GM19468 (cell line): Measurements from ENCODE around the gene IL2RG.

Source experiments
- ATAC-seq: cut with Tn5 transposase; IDR thresholded peaks from one replicate; pipeline ENCODE4 v1.9.1; 2021; ENCODE audit warnings: mild to moderate bottlenecking, moderate library complexity, moderate number of reproducible peaks; ENCODE audit not compliant: unreplicated experiment; ENCODE audit errors: extremely low read depth

Gene IL2RG

DNA sequence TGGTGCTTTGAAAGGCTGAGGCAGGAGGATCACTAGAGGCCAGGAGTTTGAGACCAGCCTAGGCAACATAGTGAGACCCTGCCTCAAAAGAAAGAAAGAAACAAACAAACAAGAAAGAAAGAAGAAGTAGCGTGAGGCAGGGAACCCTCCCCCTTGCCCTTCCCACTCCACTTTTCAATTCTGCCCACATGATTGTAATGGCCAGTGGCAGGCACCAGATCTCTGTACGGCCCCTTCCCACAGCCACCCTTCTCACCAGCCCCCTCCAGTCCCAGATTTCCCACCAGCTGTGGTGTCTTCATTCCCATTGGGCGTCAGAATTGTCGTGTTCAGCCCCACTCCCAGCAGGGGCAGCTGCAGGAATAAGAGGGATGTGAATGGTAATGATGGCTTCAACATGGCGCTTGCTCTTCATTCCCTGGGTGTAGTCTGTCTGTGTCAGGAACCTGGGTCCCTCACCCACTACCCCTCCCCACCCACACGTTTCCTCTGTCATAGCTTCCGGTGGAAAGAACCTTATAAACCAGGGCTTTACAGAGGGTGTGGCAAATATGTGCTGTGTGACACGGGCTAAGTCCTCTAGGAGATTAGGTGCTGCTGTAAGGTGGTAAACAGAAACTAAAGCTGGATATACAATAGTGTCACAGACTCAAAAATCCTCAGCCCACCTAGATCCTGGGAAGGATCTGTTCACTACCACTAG is at the start of gene IL2RG:
Gene IL2RG (minus strand): TSS at position 437 of the 703 bp plus-strand sequence. CDS start 38 bp downstream, at position 399.
- ATAC-seq = peak; percentile 61

GRCh38 chrX:71160475-71160874 is 49.1 kb upstream of the IL2RG start:
- ATAC-seq = no peak

DNA sequence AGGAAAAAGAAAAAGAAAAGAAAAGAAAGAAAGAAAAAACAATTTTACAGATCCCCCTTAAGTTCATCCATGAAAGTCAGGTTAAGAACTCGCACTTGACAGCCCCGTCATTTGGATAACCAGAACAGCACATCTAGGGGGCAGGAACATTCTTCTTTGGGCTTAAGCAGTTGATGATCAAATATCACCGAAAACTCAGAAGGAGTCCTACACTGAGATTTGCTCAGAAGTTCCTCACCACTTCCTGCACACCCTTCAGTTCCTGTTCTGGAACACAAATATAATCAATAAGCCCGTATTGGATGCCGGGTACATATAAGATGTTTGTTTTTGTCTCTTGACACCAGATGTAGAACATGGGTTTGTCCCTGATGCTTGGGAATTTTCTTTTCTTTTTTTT is 48.0 kb upstream of the IL2RG start:
- ATAC-seq = no peak

- ATAC-seq = no peak
Measured at GRCh38 chrX:71158603-71159002, 47.2 kb upstream of the IL2RG start.

DNA sequence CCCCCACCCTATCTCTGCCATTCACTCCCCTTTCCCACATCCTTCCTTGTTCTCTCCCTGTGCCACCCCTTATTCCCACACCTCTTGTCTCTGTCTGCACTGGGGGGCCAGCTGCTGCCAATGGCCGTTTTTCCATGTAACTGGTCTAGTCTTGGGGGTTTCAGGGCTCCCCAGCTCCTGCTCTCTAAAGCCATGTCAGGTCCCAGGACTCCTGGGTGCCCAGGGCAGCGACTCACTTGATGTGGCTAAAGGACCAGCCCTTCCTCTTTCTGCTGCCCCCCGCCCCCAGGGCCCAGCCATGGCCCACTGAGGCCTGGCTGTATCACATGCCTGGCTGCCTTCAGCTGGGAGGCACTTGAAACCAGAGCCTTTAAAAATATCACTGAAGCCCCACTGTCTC is 43.3 kb upstream of the IL2RG start:
- no peak for ATAC-seq

DNA sequence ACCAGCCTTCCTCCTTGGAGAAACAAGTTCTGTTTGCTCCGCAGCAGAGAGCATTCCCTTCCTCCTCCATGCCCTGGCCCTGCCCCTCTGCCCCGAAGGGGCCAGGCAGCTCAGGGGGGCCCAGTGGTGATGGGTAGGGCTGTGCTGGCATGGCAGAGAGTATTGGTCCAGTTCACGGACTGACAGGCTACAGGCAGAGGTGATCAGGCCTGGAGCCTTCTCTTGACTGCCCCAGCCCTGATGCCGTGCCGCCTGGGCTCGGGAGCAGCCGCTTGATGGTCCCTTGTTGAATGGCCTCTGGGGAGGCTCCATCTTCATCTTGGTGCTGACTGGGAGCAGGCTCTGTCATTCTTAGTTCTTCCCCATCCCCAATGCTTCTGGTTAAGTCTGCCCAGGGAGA is 42.8 kb upstream of the IL2RG start:
- ATAC-seq = no peak

DNA sequence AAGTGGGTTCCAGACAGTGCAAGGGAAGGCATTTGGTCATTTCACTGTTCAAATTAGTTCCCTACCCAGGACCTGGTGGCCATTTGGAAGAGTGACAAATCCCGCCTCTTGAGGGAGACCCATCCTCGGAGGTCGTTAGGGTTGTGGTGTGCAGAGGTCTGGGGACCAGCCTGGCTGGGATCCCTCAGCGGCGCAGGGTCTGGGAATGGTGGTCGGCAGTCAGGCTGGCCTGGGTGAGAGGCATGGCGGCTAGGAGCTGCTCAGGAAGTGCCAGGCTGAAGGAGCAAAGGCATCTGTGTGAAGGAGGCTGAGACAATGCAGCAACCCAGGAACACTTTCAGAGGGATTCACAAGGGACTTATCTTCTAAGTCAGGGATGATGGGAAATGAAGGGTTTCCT is 40.0 kb upstream of the IL2RG start:
- ATAC-seq = no peak

- no peak for ATAC-seq
Measured at GRCh38 chrX:71148278-71148663, 36.9 kb upstream of the IL2RG start.

DNA sequence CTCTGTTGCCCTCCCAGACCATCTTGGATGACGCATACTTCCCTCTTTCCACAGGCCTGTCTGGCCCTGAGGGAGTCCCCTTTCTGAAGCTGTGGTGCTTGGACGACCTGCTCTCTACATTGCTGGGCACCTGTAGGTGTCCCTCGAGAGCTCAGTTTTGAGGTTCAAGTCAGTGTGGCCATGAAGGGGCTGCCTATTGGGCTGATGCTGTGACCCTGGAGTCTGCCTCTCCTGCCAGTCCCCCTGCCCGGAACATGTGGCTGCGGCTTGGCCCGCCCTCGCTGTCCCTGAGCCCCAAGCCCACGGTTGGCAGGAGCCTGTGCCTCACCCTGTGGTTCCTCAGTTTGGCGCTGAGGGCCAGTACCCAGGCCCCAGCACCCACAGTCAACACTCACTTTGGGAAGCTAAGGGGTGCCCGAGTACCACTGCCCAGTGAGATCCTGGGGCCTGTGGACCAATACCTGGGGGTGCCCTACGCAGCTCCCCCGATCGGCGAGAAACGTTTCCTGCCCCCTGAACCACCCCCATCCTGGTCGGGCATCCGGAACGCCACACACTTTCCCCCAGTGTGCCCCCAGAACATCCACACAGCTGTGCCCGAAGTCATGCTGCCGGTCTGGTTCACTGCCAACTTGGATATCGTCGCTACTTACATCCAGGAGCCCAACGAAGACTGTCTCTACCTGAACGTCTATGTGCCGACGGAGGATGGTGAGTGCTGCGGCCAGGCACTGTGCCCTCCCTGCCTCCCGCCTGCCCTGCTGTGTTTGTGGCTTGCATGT is 36.3 kb upstream of the IL2RG start:
- no peak for ATAC-seq

GRCh38 chrX:71144651-71145050 is 33.3 kb upstream of the IL2RG start, which contains the start of gene NLGN3:
NLGN3 (plus strand) TSS chrX:71144841; CDS start chrX:71147750, 2,909 bp downstream.
- no peak for ATAC-seq

DNA sequence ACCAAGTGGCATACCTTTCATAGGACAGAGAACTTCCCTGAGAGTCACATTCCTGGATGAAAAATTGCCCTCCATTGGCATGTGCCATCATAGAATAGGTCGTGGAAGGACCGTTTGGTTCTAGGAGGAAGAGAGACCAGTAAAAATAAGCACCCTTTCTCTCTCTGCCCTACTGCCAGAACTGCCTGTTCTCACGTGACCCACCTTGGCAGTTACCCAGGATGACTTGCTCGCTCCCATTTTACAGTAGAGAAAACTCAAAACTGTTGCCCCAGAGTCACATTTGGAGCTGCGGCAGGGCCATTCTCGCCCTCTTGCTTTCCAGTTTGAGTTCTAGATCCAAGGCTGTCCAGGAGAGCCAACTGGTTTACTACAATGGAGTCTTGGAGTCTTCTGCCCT is 32.1 kb upstream of the IL2RG start:
- ATAC-seq = no peak

DNA sequence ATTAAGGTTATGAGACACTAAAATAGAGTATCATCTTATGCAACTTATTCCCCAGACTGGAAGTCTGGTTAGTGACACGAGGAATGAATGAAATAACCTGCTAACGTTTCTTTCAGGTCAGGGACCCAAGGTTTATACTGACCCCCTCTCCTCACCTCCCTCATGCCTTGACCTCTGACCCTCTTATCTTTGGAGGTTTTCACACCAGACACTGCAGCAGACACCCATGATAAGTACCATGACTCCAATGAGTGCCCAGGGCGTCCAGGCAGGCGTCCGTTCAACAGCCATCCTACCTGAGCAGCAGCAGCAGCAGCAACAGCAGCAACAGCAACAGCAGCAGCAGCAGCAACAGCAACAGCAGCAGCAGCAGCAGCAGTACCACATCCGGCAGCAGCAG is 29.1 kb upstream of the IL2RG start:
- ATAC-seq = no peak

GRCh38 chrX:71131510-71131909 is 20.1 kb upstream of the IL2RG start:
- ATAC-seq = no peak

DNA sequence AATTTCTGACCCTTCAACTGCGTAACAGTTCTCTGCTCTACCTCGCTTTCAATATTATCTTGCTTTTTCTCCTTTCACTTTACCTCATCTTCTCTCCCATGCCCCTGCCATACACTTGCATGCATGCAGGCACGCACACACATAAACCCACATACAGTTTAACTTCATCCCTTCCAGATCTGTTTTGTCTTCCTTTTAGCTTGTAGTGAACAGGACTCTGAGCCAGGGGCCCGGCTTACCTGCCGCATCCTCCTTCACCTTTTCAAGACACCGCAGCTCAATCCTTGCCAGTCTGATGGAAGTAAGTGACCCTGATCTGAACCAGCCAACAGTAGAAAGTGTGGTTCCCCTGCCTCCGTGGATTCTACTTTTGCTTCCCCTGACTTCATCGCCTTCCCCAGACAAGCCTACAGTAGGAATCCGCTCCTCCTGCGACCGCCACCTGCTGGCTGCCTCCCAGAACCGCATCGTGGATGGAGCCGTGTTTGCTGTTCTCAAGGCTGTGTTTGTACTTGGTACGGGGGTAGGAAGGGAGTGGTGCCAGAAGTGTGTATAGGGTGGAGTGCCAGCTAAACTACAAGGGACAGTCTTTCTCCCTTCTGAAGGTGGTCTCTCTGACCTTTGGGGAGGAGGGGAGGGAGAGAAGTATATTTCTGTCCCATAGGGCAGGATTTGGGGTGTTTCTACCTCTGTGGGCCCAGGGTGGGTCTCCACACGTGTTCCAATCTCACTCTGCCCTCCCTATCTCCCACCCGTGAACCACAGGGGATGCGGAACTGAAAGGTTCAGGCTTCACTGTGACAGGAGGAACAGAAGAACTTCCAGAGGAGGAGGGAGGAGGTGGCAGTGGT is 17.8 kb upstream of the IL2RG start:
- no peak for ATAC-seq

DNA sequence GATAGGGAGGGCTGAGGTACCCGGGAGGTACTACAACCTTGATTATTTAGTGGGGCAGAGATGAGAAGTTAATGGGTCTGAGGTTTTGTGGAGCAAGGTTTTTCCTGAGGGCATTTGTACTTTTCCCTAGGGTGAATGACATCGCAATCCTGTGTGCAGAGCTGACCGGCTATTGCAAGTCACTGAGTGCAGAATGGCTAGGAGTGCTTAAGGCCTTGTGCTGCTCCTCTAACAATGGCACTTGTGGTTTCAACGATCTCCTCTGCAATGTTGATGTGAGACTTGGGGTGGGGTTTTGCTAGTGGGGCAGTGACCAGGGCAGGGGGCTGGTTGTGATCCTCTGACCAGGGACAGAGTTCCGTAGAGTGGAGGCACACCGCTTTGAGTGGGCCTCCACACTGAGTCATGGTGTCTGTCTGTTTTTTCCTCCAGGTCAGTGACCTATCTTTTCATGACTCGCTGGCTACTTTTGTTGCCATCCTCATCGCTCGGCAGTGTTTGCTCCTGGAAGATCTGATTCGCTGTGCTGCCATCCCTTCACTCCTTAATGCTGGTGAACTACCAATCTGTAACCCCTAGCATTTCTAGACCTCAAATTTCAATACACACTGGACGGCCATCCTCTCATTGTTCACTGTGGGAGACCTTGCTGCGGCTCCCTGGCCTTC is 16.9 kb upstream of the IL2RG start:
- ATAC-seq = no peak

GRCh38 chrX:71118985-71119535 is 7.7 kb upstream of the IL2RG start:
- no peak for ATAC-seq

DNA sequence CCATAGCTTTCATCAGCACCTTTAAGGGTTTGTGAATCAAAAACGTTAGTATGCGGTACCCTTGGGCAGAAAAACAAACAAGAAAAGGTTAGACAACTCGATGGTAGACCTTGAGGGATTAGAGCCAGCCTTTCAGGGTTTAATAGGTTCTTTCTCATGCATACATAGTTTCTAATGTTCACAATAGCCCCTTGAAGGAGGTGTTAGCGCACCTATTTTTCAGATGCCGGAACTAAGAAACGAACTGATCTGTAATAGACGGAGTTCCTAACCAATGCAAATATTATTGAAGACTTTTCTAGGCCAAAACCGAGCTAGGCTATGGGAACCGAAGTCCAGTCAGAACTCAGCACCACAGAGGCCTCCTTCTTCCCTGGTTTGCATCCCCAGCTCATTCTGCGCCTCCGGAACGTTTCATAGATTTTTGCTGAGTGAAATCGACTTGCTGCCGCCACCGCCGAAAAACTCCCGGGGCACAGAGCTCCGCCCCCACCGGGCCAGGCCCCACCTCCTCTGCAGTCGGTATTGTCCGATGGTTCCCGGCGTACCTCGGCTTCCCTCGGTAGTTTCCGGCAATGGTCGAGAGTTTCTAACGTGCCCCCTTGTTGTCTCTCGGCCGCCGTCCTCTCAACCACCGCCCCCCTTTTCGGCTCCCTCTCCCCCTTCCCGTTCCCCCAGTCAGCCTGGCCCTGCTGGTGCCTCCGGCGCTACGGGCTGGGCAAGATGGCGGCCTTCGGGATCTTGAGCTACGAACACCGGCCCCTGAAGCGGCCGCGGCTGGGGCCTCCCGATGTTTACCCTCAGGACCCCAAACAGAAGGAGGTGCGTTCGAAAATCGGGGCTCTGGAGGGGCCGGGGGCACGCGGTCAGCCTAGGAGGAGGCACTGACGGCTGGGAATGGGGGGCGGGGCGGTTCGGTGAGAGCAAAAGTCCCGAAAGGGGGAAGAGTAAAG is 6.9 kb upstream of the IL2RG start, which contains the start of gene MED12:
Gene MED12 (plus strand): TSS at position 565 of the 953 bp plus-strand sequence. CDS start 159 bp downstream, at position 724.
- no peak for ATAC-seq

DNA sequence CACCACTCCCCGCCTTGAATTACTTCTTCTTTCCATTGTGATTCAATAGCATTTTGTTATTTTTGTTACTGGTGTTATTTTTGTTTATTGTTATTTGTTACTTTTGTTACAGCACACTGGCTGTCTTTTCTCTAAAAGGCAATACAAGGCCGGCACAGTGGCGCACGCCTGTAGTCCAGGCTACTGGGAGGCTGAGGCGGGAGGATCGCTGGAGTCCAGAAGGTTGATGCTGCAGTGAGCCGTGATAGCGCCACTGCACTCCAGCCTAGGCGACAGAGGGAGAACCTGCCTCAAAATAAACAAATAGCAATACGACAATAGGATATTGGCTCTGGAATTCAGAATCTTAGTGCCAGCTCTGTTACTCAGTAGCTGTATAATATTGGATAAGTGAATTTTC is 6.0 kb upstream of the IL2RG start:
- no peak for ATAC-seq
